ENCODE data around the gene FHIT.

GRCh38 chr3:59904296-59904695, 1347.0 kb downstream of the FHIT start:
- no peak for TF ChIP-seq CTCF (IDR thresholded peaks at IDR 0.05 in 2 of 3, conservative IDR thresholded peaks at IDR 0.05 in 1 of 3; ENCODE audit: control insufficient read depth in 2 of 3, extremely low read depth in 1 of 3, insufficient read depth in 1 of 3, low read depth in 3 of 3, low read length in 3 of 3)
- TF ChIP-seq USF1 (IDR thresholded peaks at IDR 0.05; ENCODE audit: borderline replicate concordance, extremely low read length, insufficient read depth, low read depth, low read length): no peak
- no peak for TF ChIP-seq ZNF274 (IDR thresholded peaks at IDR 0.05; ENCODE audit: insufficient read depth, insufficient read length)
- TF ChIP-seq CREM (IDR thresholded peaks at IDR 0.05; ENCODE audit: low read depth): no peak
- no peak for TF ChIP-seq RAD21 (IDR thresholded peaks at IDR 0.05; ENCODE audit: insufficient read depth, low read depth, low read length)
- no peak for TF ChIP-seq GABPA (IDR thresholded peaks at IDR 0.05; ENCODE audit: low read depth)
- no peak for TF ChIP-seq EZH2 (IDR thresholded peaks at IDR 0.05; ENCODE audit: borderline replicate concordance, control insufficient read depth, low read depth, low read length)
- TF ChIP-seq FOXK2 (IDR thresholded peaks at IDR 0.05): no peak
- no peak for TF ChIP-seq NRF1 (conservative IDR thresholded peaks at IDR 0.05; ENCODE audit: low read depth, low read length)
- no peak for TF ChIP-seq SKIL (IDR thresholded peaks at IDR 0.05; ENCODE audit: low read depth, poor library complexity, severe bottlenecking)
- TF ChIP-seq ETV6 (conservative IDR thresholded peaks at IDR 0.05 in 1 of 2, IDR thresholded peaks at IDR 0.05 in 1 of 2; ENCODE audit: borderline replicate concordance in 1 of 2, low read depth in 1 of 2): no peak
- TF ChIP-seq POLR2AphosphoS5 (IDR thresholded peaks at IDR 0.05; ENCODE audit: low read length): no peak
- TF ChIP-seq NKRF (conservative IDR thresholded peaks at IDR 0.05): no peak
- TF ChIP-seq SIX5 (IDR thresholded peaks at IDR 0.05; ENCODE audit: low read depth, low read length, severe bottlenecking): no peak
